Measurements from ENCODE around the gene OR6J1. TPM values are rescaled to one million over a fixed set of nuclear protein-coding genes. Genes with fewer than 3 reads are reported as not detected.
"Not testable (repeated sequence)": the region's sequence is repeated elsewhere in the genome, so short reads cannot be mapped to it uniquely, and the experiment has no call there.

The OR6J1 gene
- total RNA-seq, 1 experiment from 2014 or later, result not detected

GRCh38 chr14:22589096-22589839 lies 54.9 kb downstream of the OR6J1 start, which contains the start of gene DAD1:
Gene DAD1 (minus strand): TSS chr14:22589224. CDS start chr14:22589157, 67 bp downstream.
- Histone ChIP-seq H4K20me1 (ENCODE audit: insufficient read depth, low read depth, low read length) (no peaks in the 10 kb centered on the region), H3K27me3 (ENCODE audit: low read length) (no peaks in the 10 kb centered on the region), H3K4me2 (ENCODE audit: low read depth, low read length, poor library complexity, severe bottlenecking) (peak within 1 kb of the TSS; percentile 92), H3K9me2 (replicated peaks; ENCODE audit: insufficient read depth, low read length) (no peaks in the 10 kb centered on the region), H2AFZ (ENCODE audit: low read length) (peak within 1 kb of the TSS; percentile 87), H3K4me1 (ENCODE audit: low read length) (peaks cover 73% of the 10 kb centered on the region), H3K9me3 (ENCODE audit: low read length) (no peaks in the 10 kb centered on the region), H3K79me2 (ENCODE audit: low read length) (peaks cover 44% of the 10 kb centered on the region), H3K36me3 (ENCODE audit: insufficient read depth, low read length) (peaks cover 5% of the 10 kb centered on the region; the same call in 1 of the 2 replicates), H3K4me3 (ENCODE audit: low read length) (peak within 1 kb of the TSS; percentile 83), H3K27ac (ENCODE audit: low read length) (peak within 1 kb of the TSS; percentile 53), H3K9ac (ENCODE audit: low read length) (peak within 1 kb of the TSS; percentile 81)
- DNase-seq, result peak; percentile 100

- Histone ChIP-seq H3K4me3 (ENCODE audit: low read length) (peak overlapping the region; percentile 83), H3K4me1 (ENCODE audit: low read length) (peaks cover 76% of the 10 kb centered on the region), H3K27me3 (ENCODE audit: low read length) (no peaks in the 10 kb centered on the region), H3K36me3 (ENCODE audit: insufficient read depth, low read length) (peaks cover 5% of the 10 kb centered on the region; the same call in 1 of the 2 replicates), H3K9me3 (ENCODE audit: low read length) (no peaks in the 10 kb centered on the region), H3K9ac (ENCODE audit: low read length) (peak overlapping the region; percentile 81), H3K27ac (ENCODE audit: low read length) (peak overlapping the region; percentile 40), H4K20me1 (ENCODE audit: insufficient read depth, low read depth, low read length) (no peaks in the 10 kb centered on the region), H2AFZ (ENCODE audit: low read length) (peak overlapping the region; percentile 22; the same call in 1 of the 2 replicates), H3K9me2 (replicated peaks; ENCODE audit: insufficient read depth, low read length) (no peaks in the 10 kb centered on the region), H3K79me2 (ENCODE audit: low read length) (peaks cover 51% of the 10 kb centered on the region), H3K4me2 (ENCODE audit: low read depth, low read length, poor library complexity, severe bottlenecking) (peak overlapping the region; percentile 92)
- DNase-seq, result no peak
Measured at GRCh38 chr14:22588526-22589095, 55.5 kb downstream of the OR6J1 start.

- not testable (repeated sequence) for H4K20me1 ChIP-seq (ENCODE audit: insufficient read depth, low read depth, low read length); H3K9me3 ChIP-seq (ENCODE audit: low read length); H3K9me2 ChIP-seq (replicated peaks; ENCODE audit: insufficient read depth, low read length); H2AFZ ChIP-seq (ENCODE audit: low read length); H3K27me3 ChIP-seq (ENCODE audit: low read length); H3K36me3 ChIP-seq (ENCODE audit: insufficient read depth, low read length)
- peak; percentile 60 for DNase-seq
- Histone ChIP-seq H3K27ac (ENCODE audit: low read length) (peak overlapping the region; percentile 40; the same call in 1 of the 2 replicates), H3K4me1 (ENCODE audit: low read length) (peaks cover 68% of the 10 kb centered on the region), H3K4me2 (ENCODE audit: low read depth, low read length, poor library complexity, severe bottlenecking) (peak overlapping the region; percentile 92), H3K9ac (ENCODE audit: low read length) (peak overlapping the region; percentile 81), H3K79me2 (ENCODE audit: low read length) (peaks cover 58% of the 10 kb centered on the region), H3K4me3 (ENCODE audit: low read length) (peak overlapping the region; percentile 83)
Measured at GRCh38 chr14:22587677-22588422, 56.3 kb downstream of the OR6J1 start.

GRCh38 chr14:22587247-22587646 lies 56.9 kb downstream of the OR6J1 start:
- H3K36me3 ChIP-seq (ENCODE audit: insufficient read depth, low read length), result peaks cover 5% of the 10 kb centered on the region; the same call in 1 of the 2 replicates
- no peak overlapping the region for H2AFZ ChIP-seq (ENCODE audit: low read length)
- H3K27ac ChIP-seq (ENCODE audit: low read length), result no peak overlapping the region
- no peaks in the 10 kb centered on the region for H3K9me3 ChIP-seq (ENCODE audit: low read length)
- peak overlapping the region; percentile 92 for H3K4me2 ChIP-seq (ENCODE audit: low read depth, low read length, poor library complexity, severe bottlenecking)
- no peaks in the 10 kb centered on the region for H3K27me3 ChIP-seq (ENCODE audit: low read length)
- H4K20me1 ChIP-seq (ENCODE audit: insufficient read depth, low read depth, low read length), result no peaks in the 10 kb centered on the region
- peaks cover 62% of the 10 kb centered on the region for H3K79me2 ChIP-seq (ENCODE audit: low read length)
- no peak for DNase-seq
- peak overlapping the region; percentile 4; the same call in 1 of the 2 replicates for H3K9ac ChIP-seq (ENCODE audit: low read length)
- H3K9me2 ChIP-seq (replicated peaks; ENCODE audit: insufficient read depth, low read length), result no peaks in the 10 kb centered on the region
- peak overlapping the region; percentile 83; the same call in 1 of the 2 replicates for H3K4me3 ChIP-seq (ENCODE audit: low read length)
- H3K4me1 ChIP-seq (ENCODE audit: low read length), result peaks cover 62% of the 10 kb centered on the region

GRCh38 chr14:22583994-22584393 lies 60.2 kb downstream of the OR6J1 start:
- no peaks in the 10 kb centered on the region for H3K9me3 ChIP-seq (ENCODE audit: low read length)
- H3K9ac ChIP-seq (ENCODE audit: low read length), result no peak overlapping the region
- H3K4me1 ChIP-seq (ENCODE audit: low read length), result peaks cover 39% of the 10 kb centered on the region
- H3K4me3 ChIP-seq (ENCODE audit: low read length), result no peak overlapping the region
- no peak for DNase-seq
- H3K36me3 ChIP-seq (ENCODE audit: insufficient read depth, low read length), result peaks cover 5% of the 10 kb centered on the region; the same call in 1 of the 2 replicates
- no peak overlapping the region for H2AFZ ChIP-seq (ENCODE audit: low read length)
- H3K4me2 ChIP-seq (ENCODE audit: low read depth, low read length, poor library complexity, severe bottlenecking), result no peak overlapping the region
- H4K20me1 ChIP-seq (ENCODE audit: insufficient read depth, low read depth, low read length), result no peaks in the 10 kb centered on the region
- no peaks in the 10 kb centered on the region for H3K27me3 ChIP-seq (ENCODE audit: low read length)
- peaks cover 88% of the 10 kb centered on the region for H3K79me2 ChIP-seq (ENCODE audit: low read length)
- H3K27ac ChIP-seq (ENCODE audit: low read length), result no peak overlapping the region
- no peaks in the 10 kb centered on the region for H3K9me2 ChIP-seq (replicated peaks; ENCODE audit: insufficient read depth, low read length)

Other genes starting within 250 kb of the OR6J1 start
- gene DAD1, start 55.1 kb downstream of the OR6J1 start, total RNA-seq (2014; rRNA removed; shearing (Covaris generic); ENCODE audit: low replicate concordance), result 163 and 459 TPM in 2 replicates
- gene ABHD4, start 46.1 kb downstream of the OR6J1 start, total RNA-seq (2014; rRNA removed; shearing (Covaris generic); ENCODE audit: low replicate concordance), result 3.8 and 6.1 TPM in 2 replicates
- gene OXA1L, start 122.3 kb upstream of the OR6J1 start, total RNA-seq (2014; rRNA removed; shearing (Covaris generic); ENCODE audit: low replicate concordance), result 250 and 484 TPM in 2 replicates
- 1.9 and 3.5 TPM in 2 replicates for gene SLC7A7, start 171.1 kb upstream of the OR6J1 start, total RNA-seq (2014; rRNA removed; shearing (Covaris generic); ENCODE audit: low replicate concordance)
- gene MRPL52, start 185.5 kb upstream of the OR6J1 start, total RNA-seq (2014; rRNA removed; shearing (Covaris generic); ENCODE audit: low replicate concordance), result 71.3 and 107 TPM in 2 replicates
- 0.72 and 1.9 TPM in 2 replicates for gene MMP14, start 192.2 kb upstream of the OR6J1 start, total RNA-seq (2014; rRNA removed; shearing (Covaris generic); ENCODE audit: low replicate concordance)
- gene LRP10, start 227.4 kb upstream of the OR6J1 start, total RNA-seq (2014; rRNA removed; shearing (Covaris generic); ENCODE audit: low replicate concordance), result 34.3 and 43.1 TPM in 2 replicates
- 0.51 TPM in 1 of 2 replicates, not detected in the other for gene REM2, start 238.9 kb upstream of the OR6J1 start, total RNA-seq (2014; rRNA removed; shearing (Covaris generic); ENCODE audit: low replicate concordance)

All from Karpas-422 (cell line).